ENCODE results near the gene KIF16B. TPM values are rescaled to one million over a fixed set of nuclear protein-coding genes. Genes with fewer than 3 reads are reported as not detected.

KIF16B gene
- total and polyA plus RNA-seq, 2 donors (not counting 3 experiments of a cell fraction or from before 2014, with no cell fraction given) = 2.9 to 8.8 TPM

DNA sequence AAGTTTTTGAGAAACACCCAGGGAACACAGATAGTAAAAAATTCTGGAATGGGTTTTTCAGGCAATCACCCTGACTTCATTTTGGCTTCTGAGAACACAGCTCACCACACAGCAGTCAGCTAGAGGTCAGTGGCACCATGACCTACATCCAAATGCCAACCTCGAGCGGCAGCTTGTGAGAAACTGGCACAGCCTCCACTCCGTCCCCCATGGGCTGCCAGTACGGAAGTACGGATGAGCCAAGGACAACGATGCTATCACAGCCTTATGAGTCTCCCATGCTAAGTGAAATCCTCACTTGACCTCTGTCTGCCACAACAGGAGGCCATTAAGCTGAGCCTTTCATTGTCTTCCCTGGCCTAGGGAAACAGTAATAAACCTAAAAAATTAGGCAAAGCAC lies 32.0 kb downstream of the KIF16B start:
- DNase-seq (ENCODE audit: low read depth, low spot score) = no peak
- no peak overlapping the region for H3K4me3 ChIP-seq (replicated peaks in 1 of 3; ENCODE audit: insufficient read depth in 1 of 3, low read depth in 1 of 3, low read length in 3 of 3)
- dilution Hi-C loops (cut with MboI; ENCODE audit: extremely low pct_ligation_motif_present, low sequenced_read_pairs) = no loop called here
- H3K9me1 ChIP-seq (replicated peaks; ENCODE audit: control insufficient read depth, extremely low read depth, insufficient read depth, low read length) = no peaks in the 10 kb centered on the region
- H3K4me1 ChIP-seq (ENCODE audit: control insufficient read depth, extremely low read depth, insufficient read depth, low read length) = no peaks in the 10 kb centered on the region
- no TSS peak for BruUV-seq (replicated peaks)
- ChIA-PET POLR2A (no interaction called here), CTCF (no interaction called here)
- no peaks in the 10 kb centered on the region for H3K79me2 ChIP-seq (ENCODE audit: control insufficient read depth, insufficient read depth, low read length)
- no peak overlapping the region for H2AFZ ChIP-seq (ENCODE audit: low read depth, low read length)
- intact Hi-C loops (cut with micrococcal nuclease) = no loop called here
- no peak overlapping the region for H3K9ac ChIP-seq (replicated peaks; ENCODE audit: extremely low read depth, insufficient read depth, low read length)
- H4K20me1 ChIP-seq (replicated peaks; ENCODE audit: control insufficient read depth, extremely low read depth, insufficient read depth, low read length) = peaks cover 2% of the 10 kb centered on the region
- H3K9me3 ChIP-seq (replicated peaks; ENCODE audit: control insufficient read depth, insufficient read depth, low read length) = no peaks in the 10 kb centered on the region
- TF ChIP-seq, protein P1, sequence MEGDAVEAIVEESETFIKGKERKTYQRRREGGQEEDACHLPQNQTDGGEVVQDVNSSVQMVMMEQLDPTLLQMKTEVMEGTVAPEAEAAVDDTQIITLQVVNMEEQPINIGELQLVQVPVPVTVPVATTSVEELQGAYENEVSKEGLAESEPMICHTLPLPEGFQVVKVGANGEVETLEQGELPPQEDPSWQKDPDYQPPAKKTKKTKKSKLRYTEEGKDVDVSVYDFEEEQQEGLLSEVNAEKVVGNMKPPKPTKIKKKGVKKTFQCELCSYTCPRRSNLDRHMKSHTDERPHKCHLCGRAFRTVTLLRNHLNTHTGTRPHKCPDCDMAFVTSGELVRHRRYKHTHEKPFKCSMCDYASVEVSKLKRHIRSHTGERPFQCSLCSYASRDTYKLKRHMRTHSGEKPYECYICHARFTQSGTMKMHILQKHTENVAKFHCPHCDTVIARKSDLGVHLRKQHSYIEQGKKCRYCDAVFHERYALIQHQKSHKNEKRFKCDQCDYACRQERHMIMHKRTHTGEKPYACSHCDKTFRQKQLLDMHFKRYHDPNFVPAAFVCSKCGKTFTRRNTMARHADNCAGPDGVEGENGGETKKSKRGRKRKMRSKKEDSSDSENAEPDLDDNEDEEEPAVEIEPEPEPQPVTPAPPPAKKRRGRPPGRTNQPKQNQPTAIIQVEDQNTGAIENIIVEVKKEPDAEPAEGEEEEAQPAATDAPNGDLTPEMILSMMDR (IDR thresholded peaks at IDR 0.05; ENCODE audit: extremely low read depth in 1 of 2, insufficient read depth in 1 of 2, low read depth in 1 of 2, low read length in 2 of 2) = no peak
- TF ChIP-seq, protein P2, sequence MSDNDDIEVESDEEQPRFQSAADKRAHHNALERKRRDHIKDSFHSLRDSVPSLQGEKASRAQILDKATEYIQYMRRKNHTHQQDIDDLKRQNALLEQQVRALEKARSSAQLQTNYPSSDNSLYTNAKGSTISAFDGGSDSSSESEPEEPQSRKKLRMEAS (IDR thresholded peaks at IDR 0.05; ENCODE audit: insufficient read depth, insufficient read length) = no peak
- no peak for TF ChIP-seq JUN (IDR thresholded peaks at IDR 0.05; ENCODE audit: borderline replicate concordance, insufficient read depth, insufficient read length, low read depth)
- no peak for TF ChIP-seq EZH2 (IDR thresholded peaks at IDR 0.05; ENCODE audit: borderline replicate concordance, low read depth, low read length, severe bottlenecking)
- no peak for TF ChIP-seq POLR2A (IDR thresholded peaks at IDR 0.05; ENCODE audit: low read depth, low read length)
- TF ChIP-seq MYC (IDR thresholded peaks at IDR 0.05; ENCODE audit: low read depth, low read length) = no peak
- no peak for TF ChIP-seq GATA2 (IDR thresholded peaks at IDR 0.05; ENCODE audit: insufficient read depth, insufficient read length, low read depth, low read length)
- no peak for TF ChIP-seq FOS (IDR thresholded peaks at IDR 0.05; ENCODE audit: borderline replicate concordance, insufficient read depth, low read length)
- no peak for FAIRE-seq
- no peaks in the 10 kb centered on the region for H3K27me3 ChIP-seq (ENCODE audit: control insufficient read depth in 2 of 2, insufficient read depth in 2 of 2, low read length in 2 of 2)
- H3K27ac ChIP-seq (ENCODE audit: insufficient read depth, low read depth, low read length) = no peak overlapping the region
- H3K4me2 ChIP-seq (ENCODE audit: insufficient read depth, low read length) = no peak overlapping the region
- H3K36me3 ChIP-seq (ENCODE audit: control insufficient read depth in 2 of 2, extremely low read depth in 1 of 2, insufficient read depth in 2 of 2, low read length in 2 of 2) = no peaks in the 10 kb centered on the region
